ENCODE measurements around the gene DIAPH2. TPM values are rescaled to one million over a fixed set of nuclear protein-coding genes. Genes with fewer than 3 reads are reported as not detected.

Gene DIAPH2
- total and polyA plus RNA-seq, 7 donors, result 2.6 to 19.2 (median 11.5) TPM

DNA sequence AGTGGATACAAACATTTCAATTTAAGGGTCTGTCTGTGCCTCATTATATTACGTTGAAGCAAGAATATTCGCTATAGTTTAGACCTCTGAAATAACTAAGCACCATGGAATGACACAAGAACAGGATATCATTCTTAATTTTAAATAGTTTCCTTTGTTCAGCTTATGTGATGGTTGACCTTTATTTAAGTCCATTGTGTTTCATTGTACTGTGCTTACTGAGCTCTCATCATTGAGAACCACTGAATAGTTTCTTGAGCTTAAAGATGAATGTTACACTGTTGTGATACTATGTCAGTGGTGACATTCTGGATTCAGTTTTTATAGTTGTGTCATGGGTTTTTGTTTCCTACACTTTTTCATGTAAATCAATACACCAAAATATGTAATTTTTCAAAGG lies 438.4 kb downstream of the DIAPH2 start:
- DNase-seq, result no peak
- no peak for ATAC-seq
- intact Hi-C loops (cut with DNase I), result no loop called here
- 90 to 96% (median 90%) methylated on average over 2 of the region's 2 CpGs for WGBS, 3 donors
- Histone ChIP-seq H3K4me3 (no peak overlapping the region), H3K27ac (no peak overlapping the region), H3K27me3 (ENCODE audit: insufficient read depth in 3 of 3, low read length in 2 of 3) (peaks cover 0 to 11% (median 0%) of the 10 kb centered on the region in 3 donors), H3K4me1 (no peaks in the 10 kb centered on the region), H3K9me3 (no peaks in the 10 kb centered on the region), H3K36me3 (ENCODE audit: insufficient read depth in 1 of 2, low read depth in 1 of 2) (no peaks in the 10 kb centered on the region)
- TF ChIP-seq CTCF (IDR thresholded peaks at IDR 0.05), result no peak

DNA sequence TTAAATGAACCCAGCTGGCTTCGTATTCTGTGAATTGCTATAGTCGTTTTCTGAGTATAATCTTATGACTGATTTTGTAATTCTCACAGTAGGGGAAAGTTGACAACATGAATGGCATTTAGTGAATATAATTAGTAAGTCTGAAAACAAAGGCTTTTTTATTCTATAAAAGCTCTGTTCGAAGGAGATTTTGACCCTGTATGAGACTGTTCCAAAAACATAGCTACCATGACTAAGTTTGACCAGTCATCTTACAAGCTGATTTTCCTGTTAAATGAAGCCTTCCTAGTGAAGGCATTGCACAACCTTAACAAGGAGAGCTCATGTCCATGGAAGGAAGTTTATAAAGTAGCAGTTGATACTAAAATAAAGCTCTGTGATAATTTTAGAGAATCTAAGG lies 441.4 kb downstream of the DIAPH2 start:
- TF ChIP-seq CTCF (IDR thresholded peaks at IDR 0.05), result no peak
- Histone ChIP-seq H3K9me3 (no peaks in the 10 kb centered on the region), H3K27ac (no peak overlapping the region), H3K4me3 (no peak overlapping the region), H3K27me3 (ENCODE audit: insufficient read depth in 3 of 3, low read length in 2 of 3) (peaks cover 0 to 13% (median 0%) of the 10 kb centered on the region in 3 donors), H3K4me1 (no peaks in the 10 kb centered on the region), H3K36me3 (ENCODE audit: insufficient read depth in 1 of 2, low read depth in 1 of 2) (no peaks in the 10 kb centered on the region)
- DNase-seq (no peak), ATAC-seq (no peak)
- intact Hi-C loops (cut with DNase I), result no loop called here
- WGBS, 3 donors, result 48 to 52% (median 51%) methylated on average over 3 of the region's 3 CpGs

DNA sequence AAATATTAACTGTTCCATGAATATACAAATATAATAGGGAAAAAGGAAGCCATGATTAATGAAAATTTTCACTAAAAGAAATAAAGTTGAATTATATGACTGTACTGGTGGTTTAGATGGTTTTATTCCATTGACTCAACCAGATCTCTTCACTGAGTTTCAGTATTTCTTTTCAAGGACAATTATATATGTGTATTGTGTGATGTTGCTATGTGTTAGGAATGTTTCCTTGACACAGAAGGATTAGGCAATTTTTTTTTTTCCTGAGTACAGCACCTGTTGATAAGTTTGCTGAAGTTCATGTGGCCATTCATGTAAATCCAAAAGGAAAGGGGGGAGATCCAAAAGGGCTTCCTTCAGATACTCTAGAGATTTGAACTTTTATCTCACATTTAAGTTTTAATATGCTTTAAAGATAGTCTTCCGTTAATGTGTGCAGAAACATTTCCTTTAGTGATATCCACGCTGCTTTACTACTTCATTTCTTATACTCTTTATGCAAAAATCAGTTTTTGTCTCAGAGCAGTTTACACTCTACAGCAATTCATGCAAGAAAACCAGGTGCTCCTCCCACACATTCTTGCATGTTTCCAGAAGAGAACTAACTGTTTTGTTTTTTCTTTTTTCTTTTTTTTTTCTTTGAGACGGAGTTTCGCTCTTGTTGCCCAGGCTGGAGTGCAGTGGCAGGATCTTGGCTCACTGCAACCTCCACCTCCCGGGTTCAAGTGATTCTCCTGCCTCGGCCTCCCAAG lies 448.2 kb downstream of the DIAPH2 start:
- no peak for TF ChIP-seq CTCF (IDR thresholded peaks at IDR 0.05)
- 65 to 75% (median 72%) methylated on average over 6 of the region's 6 CpGs for WGBS, 3 donors

GRCh38 chrX:97145934-97146333 lies 461.3 kb downstream of the DIAPH2 start:
- H3K4me3 ChIP-seq, result no peak overlapping the region
- TF ChIP-seq CTCF (IDR thresholded peaks at IDR 0.05), result no peak
- no peaks in the 10 kb centered on the region for H3K4me1 ChIP-seq
- H3K9me3 ChIP-seq, result no peaks in the 10 kb centered on the region
- no peak for DNase-seq
- no peaks in the 10 kb centered on the region for H3K27me3 ChIP-seq (ENCODE audit: insufficient read depth in 3 of 3, low read length in 2 of 3)
- WGBS, 3 donors, result 97 to 100% (median 99%) methylated on average over 1 of the region's 1 CpG
- intact Hi-C loops (cut with DNase I), result no loop called here
- H3K36me3 ChIP-seq (ENCODE audit: insufficient read depth in 1 of 2, low read depth in 1 of 2), result no peaks in the 10 kb centered on the region
- ATAC-seq, result no peak
- H3K27ac ChIP-seq, result no peak overlapping the region

More for the DNA sequence above, 448.2 kb downstream of the DIAPH2 start:
- intact Hi-C loops (cut with DNase I), result no loop called here
- Histone ChIP-seq H3K36me3 (ENCODE audit: insufficient read depth in 1 of 2, low read depth in 1 of 2) (no peaks in the 10 kb centered on the region), H3K4me3 (no peak overlapping the region), H3K27ac (no peak overlapping the region), H3K4me1 (no peaks in the 10 kb centered on the region), H3K27me3 (ENCODE audit: insufficient read depth in 3 of 3, low read length in 2 of 3) (peaks cover 0 to 3% (median 0%) of the 10 kb centered on the region in 3 donors), H3K9me3 (no peaks in the 10 kb centered on the region)
- DNase-seq (no peak), ATAC-seq (no peak)

- Histone ChIP-seq H3K27ac (no peak overlapping the region), H3K36me3 (ENCODE audit: insufficient read depth in 1 of 2, low read depth in 1 of 2) (no peaks in the 10 kb centered on the region), H3K27me3 (ENCODE audit: insufficient read depth in 3 of 3, low read length in 2 of 3) (no peaks in the 10 kb centered on the region), H3K4me3 (no peak overlapping the region), H3K9me3 (no peaks in the 10 kb centered on the region), H3K4me1 (no peaks in the 10 kb centered on the region)
- no peak for ATAC-seq
- 89 to 100% (median 92%) methylated on average over 1 of the region's 1 CpG for WGBS, 3 donors
- TF ChIP-seq CTCF (IDR thresholded peaks at IDR 0.05), result no peak
- no peak for DNase-seq
- intact Hi-C loops (cut with DNase I), result no loop called here
Observed at GRCh38 chrX:97155816-97156215, 471.2 kb downstream of the DIAPH2 start.

Measured in psoas muscle (tissue), 8 donors.